ENCODE measurements around the gene SMCHD1. TPM values are rescaled to one million over a fixed set of nuclear protein-coding genes. Genes with fewer than 3 reads are reported as not detected.

The SMCHD1 gene
- total RNA-seq, 2 donors from 2014 or later = 61.8 to 72.5 TPM

- no peaks in the 10 kb centered on the region for H3K4me1 Mint-ChIP-seq
These were observed 45.0 kb upstream of the SMCHD1 start for GRCh38 chr18:2610549-2610948.

GRCh38 chr18:2612996-2613395, 42.5 kb upstream of the SMCHD1 start:
- Histone ChIP-seq H3K4me1 (ENCODE audit: control insufficient read depth, insufficient read depth, low read length) (peaks cover 2% of the 10 kb centered on the region), H3K4me3 (ENCODE audit: low read length) (no peak overlapping the region), H3K36me3 (ENCODE audit: control insufficient read depth, insufficient read depth, low read length) (peaks cover 78% of the 10 kb centered on the region), H3K27ac (ENCODE audit: low read depth, low read length) (no peak overlapping the region), H3K9me3 (ENCODE audit: control insufficient read depth, low read length) (peaks cover 9% of the 10 kb centered on the region), H3K9ac (ENCODE audit: extremely low read depth, low read length, poor library complexity, severe bottlenecking) (no peak overlapping the region), H3K27me3 (ENCODE audit: control insufficient read depth, insufficient read depth, low read length, poor library complexity, severe bottlenecking) (no peaks in the 10 kb centered on the region)
- no peaks in the 10 kb centered on the region for H3K4me1 Mint-ChIP-seq
- no peak overlapping the region for H3K27ac Mint-ChIP-seq
- H3K9me3 Mint-ChIP-seq = no peaks in the 10 kb centered on the region
- DNase-seq = no peak
- 100% methylated on average over 1 of the region's 1 CpG for WGBS, 2 experiments (ENCODE audit: insufficient coverage in 1 of 2, insufficient read length in 1 of 2)
- peaks cover 41% of the 10 kb centered on the region for H3K36me3 Mint-ChIP-seq (ENCODE audit: low read depth)
- no peaks in the 10 kb centered on the region for H3K27me3 Mint-ChIP-seq (ENCODE audit: insufficient read depth)
- TF ChIP-seq, protein P1, sequence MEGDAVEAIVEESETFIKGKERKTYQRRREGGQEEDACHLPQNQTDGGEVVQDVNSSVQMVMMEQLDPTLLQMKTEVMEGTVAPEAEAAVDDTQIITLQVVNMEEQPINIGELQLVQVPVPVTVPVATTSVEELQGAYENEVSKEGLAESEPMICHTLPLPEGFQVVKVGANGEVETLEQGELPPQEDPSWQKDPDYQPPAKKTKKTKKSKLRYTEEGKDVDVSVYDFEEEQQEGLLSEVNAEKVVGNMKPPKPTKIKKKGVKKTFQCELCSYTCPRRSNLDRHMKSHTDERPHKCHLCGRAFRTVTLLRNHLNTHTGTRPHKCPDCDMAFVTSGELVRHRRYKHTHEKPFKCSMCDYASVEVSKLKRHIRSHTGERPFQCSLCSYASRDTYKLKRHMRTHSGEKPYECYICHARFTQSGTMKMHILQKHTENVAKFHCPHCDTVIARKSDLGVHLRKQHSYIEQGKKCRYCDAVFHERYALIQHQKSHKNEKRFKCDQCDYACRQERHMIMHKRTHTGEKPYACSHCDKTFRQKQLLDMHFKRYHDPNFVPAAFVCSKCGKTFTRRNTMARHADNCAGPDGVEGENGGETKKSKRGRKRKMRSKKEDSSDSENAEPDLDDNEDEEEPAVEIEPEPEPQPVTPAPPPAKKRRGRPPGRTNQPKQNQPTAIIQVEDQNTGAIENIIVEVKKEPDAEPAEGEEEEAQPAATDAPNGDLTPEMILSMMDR (conservative IDR thresholded peaks at IDR 0.05) = no peak
- H3K4me3 Mint-ChIP-seq = no peak overlapping the region

More at GRCh38 chr18:2610549-2610948, 45.0 kb upstream of the SMCHD1 start:
- Mint-ChIP-seq H3K36me3 (ENCODE audit: low read depth) (peaks cover 42% of the 10 kb centered on the region), H3K27me3 (ENCODE audit: insufficient read depth) (no peaks in the 10 kb centered on the region), H3K9me3 (no peaks in the 10 kb centered on the region), H3K4me3 (no peak overlapping the region), H3K27ac (no peak overlapping the region)
- H3K27me3 ChIP-seq (ENCODE audit: control insufficient read depth, insufficient read depth, low read length, poor library complexity, severe bottlenecking) = no peaks in the 10 kb centered on the region
- peaks cover 88% of the 10 kb centered on the region for H3K36me3 ChIP-seq (ENCODE audit: control insufficient read depth, insufficient read depth, low read length)
- WGBS, 2 experiments (ENCODE audit: insufficient coverage in 1 of 2, insufficient read length in 1 of 2) = 92 to 96% methylated on average over 2 to 4 of the region's 5 CpGs
- no peak for DNase-seq
- TF ChIP-seq, protein P1 (conservative IDR thresholded peaks at IDR 0.05) = no peak
- H3K4me3 ChIP-seq (ENCODE audit: low read length) = no peak overlapping the region
- no peak overlapping the region for H3K9ac ChIP-seq (ENCODE audit: extremely low read depth, low read length, poor library complexity, severe bottlenecking)
- H3K27ac ChIP-seq (ENCODE audit: low read depth, low read length) = no peak overlapping the region
- H3K4me1 ChIP-seq (ENCODE audit: control insufficient read depth, insufficient read depth, low read length) = peaks cover 2% of the 10 kb centered on the region
- peaks cover 9% of the 10 kb centered on the region for H3K9me3 ChIP-seq (ENCODE audit: control insufficient read depth, low read length)

DNA sequence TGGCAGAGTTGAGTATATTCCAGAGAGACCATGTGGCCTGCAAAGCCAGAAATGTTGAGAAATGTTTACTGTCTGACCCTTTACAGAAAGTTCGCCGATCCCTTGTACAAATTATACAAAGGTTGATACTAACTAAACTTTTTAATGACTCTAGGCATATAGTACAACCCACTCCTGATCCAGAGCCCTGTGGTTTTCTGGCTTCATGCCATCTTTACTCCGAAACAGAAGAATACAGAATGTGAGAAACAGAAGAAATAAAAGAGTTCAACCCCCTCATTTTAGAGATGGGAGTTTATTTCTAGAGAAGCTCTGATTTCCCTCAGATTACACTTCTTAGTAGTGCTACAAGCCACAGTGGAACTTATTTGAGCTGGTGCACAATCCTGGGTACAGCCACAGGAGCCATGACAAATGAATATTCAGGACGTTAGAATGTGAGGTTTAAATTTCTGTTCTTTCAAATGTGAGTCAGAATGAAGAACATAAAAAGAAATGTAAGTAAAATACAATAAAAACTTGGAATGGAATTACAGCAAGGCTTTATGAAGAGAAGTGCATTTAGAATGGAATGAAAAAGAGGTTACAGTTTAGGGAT, 38.0 kb upstream of the SMCHD1 start:
- H3K27ac Mint-ChIP-seq = no peak overlapping the region

More for the DNA sequence above, 38.0 kb upstream of the SMCHD1 start:
- no peak for DNase-seq
- Mint-ChIP-seq H3K27me3 (ENCODE audit: insufficient read depth) (no peaks in the 10 kb centered on the region), H3K9me3 (no peaks in the 10 kb centered on the region), H3K36me3 (ENCODE audit: low read depth) (peaks cover 23% of the 10 kb centered on the region), H3K4me1 (no peaks in the 10 kb centered on the region), H3K4me3 (no peak overlapping the region)
- H3K27me3 ChIP-seq (ENCODE audit: control insufficient read depth, insufficient read depth, low read length, poor library complexity, severe bottlenecking) = no peaks in the 10 kb centered on the region
- H3K27ac ChIP-seq (ENCODE audit: low read depth, low read length) = peak overlapping the region; percentile 64
- no peaks in the 10 kb centered on the region for H3K4me1 ChIP-seq (ENCODE audit: control insufficient read depth, insufficient read depth, low read length)
- H3K9me3 ChIP-seq (ENCODE audit: control insufficient read depth, low read length) = peaks cover 9% of the 10 kb centered on the region
- H3K9ac ChIP-seq (ENCODE audit: extremely low read depth, low read length, poor library complexity, severe bottlenecking) = no peak overlapping the region
- peaks cover 36% of the 10 kb centered on the region for H3K36me3 ChIP-seq (ENCODE audit: control insufficient read depth, insufficient read depth, low read length)
- H3K4me3 ChIP-seq (ENCODE audit: low read length) = no peak overlapping the region
- 92 to 93% methylated on average over 4 of the region's 4 CpGs for WGBS, 2 experiments (ENCODE audit: insufficient coverage in 1 of 2, insufficient read length in 1 of 2)
- TF ChIP-seq, protein P1 (conservative IDR thresholded peaks at IDR 0.05) = no peak
